A549 (cell line): ENCODE data around the gene PRSS56. TPM values are rescaled to one million over a fixed set of nuclear protein-coding genes. Genes with fewer than 3 reads are reported as not detected.

ENCODE experiments used
- ATAC-seq, 2 experiments: fragments of 200-7000 bp in 1 of 2; fragments of >200 bp in 1 of 2; cut with Nextera tagmentation in 1 of 2; cut with Tn5 transposase in 1 of 2; 3 replicates each; pipeline versions ENCODE4 v1.8.0 to v1.9.1; 2018 to 2020; ENCODE audit warnings: mild to moderate bottlenecking in 1 of 2, moderate library complexity in 1 of 2
- CTCF ChIA-PET: fragments of 300-600 bp; sonication (Branson Sonifier 250); formaldehyde crosslinking; extraction: SDS; loops from one replicate; lab custom pipeline; 2021; ENCODE audit warnings: antibody characterized with exemption, inconsistent platforms; lab: Yijun Ruan, JAX
- POLR2A ChIA-PET: fragments of 350-600 bp; formaldehyde crosslinking; extraction: SDS; loops from one replicate; lab custom pipeline; 2021; ENCODE audit warnings: antibody characterized with exemption, inconsistent platforms; lab: Yijun Ruan, JAX
- DNase-seq, 2 experiments: peaks; one replicate each; pipeline versions ENCODE4 v3.0.0 to v3.0.0-alpha.2; 2011 to 2016; ENCODE audit warnings: low read depth in 1 of 2, low spot score in 1 of 2
- FAIRE-seq: peaks from 2 replicates; lab custom pipeline; 2011; peaks lifted over from hg19 to GRCh38; lab: Jason Lieb, UNC
- H3K27ac ChIP-seq, 2 experiments: fragments of >200 bp; sonication (Bioruptor Twin); formaldehyde crosslinking; 3 replicates each; pipeline ENCODE4 v1.5.1; 2016 to 2017
- H3K4me1 ChIP-seq: fragments of >200 bp; sonication (Bioruptor Twin); formaldehyde crosslinking; 3 replicates; pipeline ENCODE4 v1.6.1; 2016
- H3K4me2 ChIP-seq: fragments of >200 bp; sonication (Bioruptor Twin); formaldehyde crosslinking; 3 replicates; pipeline ENCODE4 v1.6.1; 2016
- H3K4me3 ChIP-seq: fragments of >200 bp; sonication (Bioruptor Twin); formaldehyde crosslinking; 3 replicates; pipeline ENCODE4 v1.5.1; 2016
- H3K9me3 ChIP-seq: fragments of >200 bp; sonication (Bioruptor Twin); formaldehyde crosslinking; 3 replicates; pipeline ENCODE4 v1.6.1; 2016
- BHLHE40 ChIP-seq: IDR thresholded peaks from 2 replicates; pipeline ENCODE4 v1.6.1; 2012; ENCODE audit warnings: low read depth, low read length, inconsistent platforms
- ESRRA ChIP-seq: fragments of 150-350 bp; IDR thresholded peaks from 2 replicates; pipeline ENCODE4 v1.6.1; 2014; ENCODE audit warnings: mild to moderate bottlenecking, low read length, borderline replicate concordance
- HDAC2 ChIP-seq: fragments of 200-600 bp; sonication (generic); IDR thresholded peaks from 2 replicates; pipeline ENCODE4 v1.6.1; 2016
- HOXA7 ChIP-seq: fragments of 250-450 bp; sonication (Bioruptor Pico); IDR thresholded peaks from 2 replicates; pipeline ENCODE4 v1.5.0; 2020; ENCODE audit warnings: mild to moderate bottlenecking, moderate library complexity
- JUNB ChIP-seq: fragments of >200 bp; sonication (Bioruptor Twin); formaldehyde crosslinking; IDR thresholded peaks from 2 replicates; pipeline ENCODE4 v1.6.1; 2016
- KDM1A ChIP-seq: fragments of 200-600 bp; sonication (generic); IDR thresholded peaks from 2 replicates; pipeline ENCODE4 v1.6.1; 2016; ENCODE audit warnings: low read depth, mild to moderate bottlenecking
- MYC ChIP-seq: IDR thresholded peaks from 2 replicates; pipeline ENCODE4 v1.6.1; 2012; ENCODE audit warnings: mild to moderate bottlenecking, inconsistent platforms, low read length, improper control_type of control experiment, borderline replicate concordance
- NFE2L2 ChIP-seq: fragments of 150-350 bp; conservative IDR thresholded peaks from 2 replicates; pipeline ENCODE4 v1.6.1; 2014; ENCODE audit warnings: low read length
- RAD21 ChIP-seq, 2 experiments: fragments of >200 bp in 1 of 2; sonication (Bioruptor Twin) in 1 of 2; formaldehyde crosslinking in 1 of 2; IDR thresholded peaks in 1 of 2; conservative IDR thresholded peaks in 1 of 2; 2 replicates in 1 of 2; 3 replicates in 1 of 2; pipeline ENCODE4 v1.6.1; 2012 to 2018; ENCODE audit warnings: inconsistent platforms in 1 of 2
- RNF2 ChIP-seq: fragments of 200-600 bp; sonication (generic); IDR thresholded peaks from 2 replicates; pipeline ENCODE4 v1.6.1; 2016; ENCODE audit warnings: low read depth, mild to moderate bottlenecking, antibody characterized with exemption, moderate library complexity, borderline replicate concordance
- SMC3 ChIP-seq: fragments of >200 bp; sonication (Bioruptor Twin); formaldehyde crosslinking; IDR thresholded peaks from 3 replicates; pipeline ENCODE4 v1.6.1; 2018; ENCODE audit warnings: inconsistent platforms
- SREBF2 ChIP-seq: fragments of 450-650 bp; IDR thresholded peaks from 2 replicates; pipeline ENCODE4 v1.6.1; 2014; ENCODE audit warnings: mild to moderate bottlenecking, moderate library complexity
- TFCP2L1 ChIP-seq: fragments of 250-450 bp; sonication (Bioruptor Pico); IDR thresholded peaks from 2 replicates; pipeline ENCODE4 v1.5.0; 2021; ENCODE audit warnings: mild to moderate bottlenecking
- USF2 ChIP-seq: fragments of 450-650 bp; IDR thresholded peaks from 2 replicates; pipeline ENCODE4 v1.6.1; 2014; ENCODE audit warnings: antibody characterized with exemption
- ZFP36 ChIP-seq: fragments of 450-650 bp; IDR thresholded peaks from 2 replicates; pipeline ENCODE4 v1.6.1; 2014; ENCODE audit warnings: borderline replicate concordance; ENCODE audit not compliant: partially characterized antibody
- WGBS: methylation state at CpG from one replicate; pipeline ENCODE4 v1.1.6; 2017; ENCODE audit errors: missing lambda C conversion rate; 5-methylcytosine and 5-hydroxymethylcytosine counted together
- polyA plus RNA-seq, 4 experiments: library from polyadenylated mRNA; depleted of rRNA in 3 of 4; stranded (reverse); fragments of >200 nt; fragmentation: RNase III in 1 of 4; extraction: RNeasy Plus Mini Kit Qiagen cat#74134 plus additional on column Dnase treatment in 1 of 4; gene quantifications; 2 replicates in 3 of 4; 3 replicates in 1 of 4; pipeline ENCODE4 v1.2.3, GENCODE V29; 2011 to 2017
- TF ChIP-seq, protein P1 (sequence below): IDR thresholded peaks from 2 replicates; pipeline ENCODE4 v1.6.1; 2012
- TF ChIP-seq, protein P2 (sequence below): fragments of 150-350 bp; IDR thresholded peaks from 2 replicates; pipeline ENCODE4 v1.6.1; 2014; ENCODE audit warnings: low read depth, mild to moderate bottlenecking, low read length
- TF ChIP-seq, protein P3 (sequence below): fragments of >200 bp; sonication (Bioruptor Twin); formaldehyde crosslinking; IDR thresholded peaks from 3 replicates; pipeline ENCODE4 v1.6.1; 2016

The PRSS56 gene
- polyA plus RNA-seq, 2 of the 4 experiments (the other 2 are of a cell fraction), result not detected

GRCh38 chr2:232482301-232483238 is 37.6 kb upstream of the PRSS56 start (continued):
- TF ChIP-seq JUNB (no peak), RNF2 (no peak), KDM1A (no peak)

- no peak overlapping the region for H3K4me2 ChIP-seq
- H3K27ac ChIP-seq, result no peak overlapping the region
- POLR2A ChIA-PET, result no interaction called here
- ATAC-seq (no peak), FAIRE-seq (no peak), DNase-seq (no peak)
- peaks cover 6% of the 10 kb centered on the region; the same call in 1 of the 3 replicates for H3K4me1 ChIP-seq
- H3K9me3 ChIP-seq, result no peaks in the 10 kb centered on the region
- TF ChIP-seq SMC3, result no peak
- no peak overlapping the region for H3K4me3 ChIP-seq
- CTCF ChIA-PET, result interaction anchor here (1.5 kb wide), 1 partner anchor 36 kb away, joined by 3 read pairs; no protein-coding TSS in a partner anchor
- WGBS, result 75% methylated on average over 8 of the region's 10 CpGs
Measured at GRCh38 chr2:232483311-232483922, 36.8 kb upstream of the PRSS56 start.

DNA sequence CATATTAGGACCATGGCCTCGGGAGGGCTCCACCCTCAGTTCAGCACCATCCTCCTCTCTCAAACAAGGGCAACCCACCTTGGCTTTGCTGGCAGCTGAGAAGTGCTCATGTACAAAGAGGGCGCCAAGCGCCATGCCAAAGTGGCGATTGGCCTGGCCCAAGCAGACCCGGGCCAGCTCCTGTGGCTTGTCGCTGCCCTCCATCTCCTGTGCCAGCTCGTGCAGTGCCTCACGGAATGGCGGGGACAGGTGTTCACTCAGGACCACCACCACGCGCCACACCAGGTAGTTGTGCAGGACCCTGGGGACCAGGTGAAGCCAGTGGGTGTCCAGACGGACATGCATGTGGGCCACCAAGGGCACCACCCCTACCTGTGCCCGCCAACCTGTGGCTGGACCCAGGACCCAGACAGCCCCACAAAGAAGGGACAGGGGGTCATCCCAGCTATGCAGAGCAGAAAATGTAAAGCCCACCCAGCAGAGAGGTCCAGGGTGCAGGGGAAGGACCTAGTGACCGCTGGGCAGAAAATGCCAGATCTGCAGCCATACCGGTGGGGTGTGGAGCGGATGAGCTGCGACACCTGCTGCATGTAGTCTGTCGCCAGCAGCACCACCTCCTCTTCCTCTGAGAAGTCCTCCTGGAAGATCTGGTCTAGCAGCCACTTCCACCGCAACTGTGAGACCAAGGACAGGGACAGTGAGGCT is 36.1 kb upstream of the PRSS56 start:
- no peaks in the 10 kb centered on the region for H3K9me3 ChIP-seq
- TF ChIP-seq HOXA7 (CRISPR knock-in tag) (no peak), RAD21 (conservative IDR thresholded peaks at IDR 0.05 in 1 of 2, IDR thresholded peaks at IDR 0.05 in 1 of 2) (no peak), JUNB (no peak), BHLHE40 (no peak), USF2 (no peak), HDAC2 (no peak), ZFP36 (no peak), TFCP2L1 (CRISPR knock-in tag) (no peak), MYC (no peak), NFE2L2 (no peak), SREBF2 (no peak), ESRRA (no peak)
- TF ChIP-seq, protein P1, sequence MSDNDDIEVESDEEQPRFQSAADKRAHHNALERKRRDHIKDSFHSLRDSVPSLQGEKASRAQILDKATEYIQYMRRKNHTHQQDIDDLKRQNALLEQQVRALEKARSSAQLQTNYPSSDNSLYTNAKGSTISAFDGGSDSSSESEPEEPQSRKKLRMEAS, result no peak
- TF ChIP-seq, protein P2, sequence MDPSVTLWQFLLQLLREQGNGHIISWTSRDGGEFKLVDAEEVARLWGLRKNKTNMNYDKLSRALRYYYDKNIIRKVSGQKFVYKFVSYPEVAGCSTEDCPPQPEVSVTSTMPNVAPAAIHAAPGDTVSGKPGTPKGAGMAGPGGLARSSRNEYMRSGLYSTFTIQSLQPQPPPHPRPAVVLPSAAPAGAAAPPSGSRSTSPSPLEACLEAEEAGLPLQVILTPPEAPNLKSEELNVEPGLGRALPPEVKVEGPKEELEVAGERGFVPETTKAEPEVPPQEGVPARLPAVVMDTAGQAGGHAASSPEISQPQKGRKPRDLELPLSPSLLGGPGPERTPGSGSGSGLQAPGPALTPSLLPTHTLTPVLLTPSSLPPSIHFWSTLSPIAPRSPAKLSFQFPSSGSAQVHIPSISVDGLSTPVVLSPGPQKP, result no peak
- TF ChIP-seq, protein P3, sequence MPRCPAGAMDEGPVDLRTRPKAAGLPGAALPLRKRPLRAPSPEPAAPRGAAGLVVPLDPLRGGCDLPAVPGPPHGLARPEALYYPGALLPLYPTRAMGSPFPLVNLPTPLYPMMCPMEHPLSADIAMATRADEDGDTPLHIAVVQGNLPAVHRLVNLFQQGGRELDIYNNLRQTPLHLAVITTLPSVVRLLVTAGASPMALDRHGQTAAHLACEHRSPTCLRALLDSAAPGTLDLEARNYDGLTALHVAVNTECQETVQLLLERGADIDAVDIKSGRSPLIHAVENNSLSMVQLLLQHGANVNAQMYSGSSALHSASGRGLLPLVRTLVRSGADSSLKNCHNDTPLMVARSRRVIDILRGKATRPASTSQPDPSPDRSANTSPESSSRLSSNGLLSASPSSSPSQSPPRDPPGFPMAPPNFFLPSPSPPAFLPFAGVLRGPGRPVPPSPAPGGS, result no peak
- peaks cover 6% of the 10 kb centered on the region; the same call in 1 of the 3 replicates for H3K4me1 ChIP-seq
- DNase-seq (no peak), FAIRE-seq (no peak), ATAC-seq (no peak)
- no peak overlapping the region for H3K4me3 ChIP-seq
- no peak overlapping the region for H3K4me2 ChIP-seq
- ChIA-PET CTCF (no interaction called here), POLR2A (no interaction called here)
- no peak overlapping the region for H3K27ac ChIP-seq
- 74% methylated on average over 10 of the region's 19 CpGs for WGBS
